OCI-LY1 (cell line): ENCODE data around the gene GNAT1.

Source experiments
- EZH2 ChIP-seq: fragments of 200-600 bp; sonication (generic), shearing (Covaris generic); IDR thresholded peaks from 2 replicates; pipeline ENCODE4 v1.8.0; 2017; ENCODE audit warnings: borderline replicate concordance, mixed run types, mild to moderate bottlenecking, antibody characterized with exemption, low read length, moderate library complexity, mixed read lengths
- TF ChIP-seq, protein P1 (sequence below): fragments of 200-600 bp; sonication (generic), shearing (Covaris generic); IDR thresholded peaks from 2 replicates; pipeline ENCODE4 v1.5.1; 2017; ENCODE audit warnings: mild to moderate bottlenecking, antibody characterized with exemption, low read length, moderate library complexity, mixed read lengths

DNA sequence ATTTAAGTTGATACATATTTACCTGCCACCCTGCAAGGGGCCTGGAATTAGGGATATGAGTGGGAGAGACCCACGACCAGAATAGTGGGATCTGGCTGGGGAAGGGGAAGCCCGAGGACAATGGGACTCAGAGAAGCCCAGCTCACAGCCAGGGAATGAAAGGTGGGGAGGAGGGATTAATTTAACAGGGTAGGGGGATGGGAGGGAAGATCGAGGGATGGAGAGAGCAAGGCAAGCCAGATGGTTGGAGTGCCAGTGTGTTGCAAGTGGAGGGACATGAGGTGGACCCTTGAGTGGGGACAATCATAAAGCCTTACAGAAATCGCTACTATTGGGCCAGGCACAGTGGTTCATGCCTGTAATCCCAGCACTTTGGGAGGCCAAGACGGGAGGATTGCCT is 40.2 kb downstream of the GNAT1 start:
- TF ChIP-seq, protein P1, sequence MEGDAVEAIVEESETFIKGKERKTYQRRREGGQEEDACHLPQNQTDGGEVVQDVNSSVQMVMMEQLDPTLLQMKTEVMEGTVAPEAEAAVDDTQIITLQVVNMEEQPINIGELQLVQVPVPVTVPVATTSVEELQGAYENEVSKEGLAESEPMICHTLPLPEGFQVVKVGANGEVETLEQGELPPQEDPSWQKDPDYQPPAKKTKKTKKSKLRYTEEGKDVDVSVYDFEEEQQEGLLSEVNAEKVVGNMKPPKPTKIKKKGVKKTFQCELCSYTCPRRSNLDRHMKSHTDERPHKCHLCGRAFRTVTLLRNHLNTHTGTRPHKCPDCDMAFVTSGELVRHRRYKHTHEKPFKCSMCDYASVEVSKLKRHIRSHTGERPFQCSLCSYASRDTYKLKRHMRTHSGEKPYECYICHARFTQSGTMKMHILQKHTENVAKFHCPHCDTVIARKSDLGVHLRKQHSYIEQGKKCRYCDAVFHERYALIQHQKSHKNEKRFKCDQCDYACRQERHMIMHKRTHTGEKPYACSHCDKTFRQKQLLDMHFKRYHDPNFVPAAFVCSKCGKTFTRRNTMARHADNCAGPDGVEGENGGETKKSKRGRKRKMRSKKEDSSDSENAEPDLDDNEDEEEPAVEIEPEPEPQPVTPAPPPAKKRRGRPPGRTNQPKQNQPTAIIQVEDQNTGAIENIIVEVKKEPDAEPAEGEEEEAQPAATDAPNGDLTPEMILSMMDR = no peak
- no peak for TF ChIP-seq EZH2
